ENCODE measurements around the gene NR3C2.

The NR3C2 gene

DNA sequence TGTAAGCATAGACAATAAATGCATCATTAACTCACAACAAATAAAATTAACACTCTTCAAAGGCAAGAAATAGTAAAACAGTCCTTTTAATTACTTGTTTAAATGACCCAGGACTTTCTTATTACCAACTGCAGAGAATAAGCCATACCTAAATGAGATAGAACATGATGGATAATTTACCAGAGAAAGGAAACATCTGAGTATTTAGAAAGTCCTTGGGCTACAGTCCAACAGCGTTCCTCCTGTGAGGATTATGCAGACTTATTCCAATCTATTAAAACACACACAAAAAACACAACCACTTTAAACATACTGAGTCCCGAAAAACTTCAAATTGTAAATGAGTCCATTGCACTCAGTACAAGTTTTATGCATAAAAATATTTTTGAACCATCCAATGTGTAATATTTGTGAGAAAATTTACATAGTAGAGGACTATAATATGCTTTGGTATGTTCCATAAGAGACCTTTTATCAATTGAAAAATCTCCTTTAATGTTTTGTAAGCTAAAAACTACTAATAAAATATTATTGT is 129.2 kb downstream of the NR3C2 start:
- no peak for DNase-seq

DNA sequence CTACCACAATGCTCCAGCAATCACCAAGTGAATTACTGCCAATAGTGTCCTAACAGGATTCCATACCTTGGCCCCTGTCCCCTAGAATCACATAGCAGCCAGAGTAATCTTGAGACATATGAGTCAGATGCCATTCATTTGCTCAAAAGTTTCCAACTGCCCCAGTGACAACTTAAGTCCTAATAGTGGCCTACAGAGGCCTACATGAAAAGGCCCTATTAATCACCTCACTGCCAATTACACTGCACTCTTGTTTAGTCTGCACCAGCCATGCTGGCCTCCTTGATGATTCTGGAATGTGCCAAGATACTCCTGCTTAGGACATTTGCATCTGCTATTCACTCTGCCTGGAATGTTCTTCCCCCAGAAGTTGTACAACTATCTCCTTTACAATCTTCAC is 130.7 kb downstream of the NR3C2 start:
- no peak for DNase-seq

DNA sequence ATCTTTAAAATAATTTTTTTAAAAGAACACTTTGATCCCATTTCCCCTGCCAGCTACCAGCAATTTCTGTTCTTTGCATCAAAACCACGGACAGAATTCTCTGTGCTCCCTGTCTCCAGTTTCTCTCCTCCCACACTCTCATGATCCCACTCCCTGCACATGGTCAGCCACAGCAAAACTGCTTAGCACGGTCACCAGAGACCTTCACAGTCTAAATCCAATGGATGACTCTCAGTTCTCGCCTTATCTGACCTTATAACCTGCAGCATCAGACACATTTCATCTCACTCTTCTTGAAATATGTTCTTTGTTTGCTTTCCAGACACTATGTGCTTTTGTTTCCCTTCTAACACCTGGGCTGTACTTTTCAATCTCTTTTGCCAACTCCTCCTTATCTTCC is 131.5 kb downstream of the NR3C2 start:
- no peak for DNase-seq

DNA sequence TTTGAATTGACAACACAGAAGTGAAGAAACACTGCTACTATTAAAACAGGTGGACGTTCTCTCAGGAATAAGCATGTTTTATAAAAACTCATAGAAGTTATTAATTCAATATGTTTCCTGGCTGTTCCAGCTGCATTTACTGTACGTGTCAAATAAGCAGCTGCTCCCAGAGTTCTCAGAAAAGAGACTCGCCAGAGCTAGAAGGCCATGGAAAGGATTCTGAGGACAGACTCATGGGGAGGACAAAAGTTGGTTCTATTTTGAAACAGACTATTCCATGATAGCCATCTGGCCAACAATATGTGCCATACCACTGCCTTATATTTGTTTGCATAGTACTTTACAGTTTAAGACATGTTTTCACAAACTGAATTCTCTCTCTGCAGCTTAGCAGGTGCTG is 136.5 kb downstream of the NR3C2 start:
- no peak for DNase-seq

DNA sequence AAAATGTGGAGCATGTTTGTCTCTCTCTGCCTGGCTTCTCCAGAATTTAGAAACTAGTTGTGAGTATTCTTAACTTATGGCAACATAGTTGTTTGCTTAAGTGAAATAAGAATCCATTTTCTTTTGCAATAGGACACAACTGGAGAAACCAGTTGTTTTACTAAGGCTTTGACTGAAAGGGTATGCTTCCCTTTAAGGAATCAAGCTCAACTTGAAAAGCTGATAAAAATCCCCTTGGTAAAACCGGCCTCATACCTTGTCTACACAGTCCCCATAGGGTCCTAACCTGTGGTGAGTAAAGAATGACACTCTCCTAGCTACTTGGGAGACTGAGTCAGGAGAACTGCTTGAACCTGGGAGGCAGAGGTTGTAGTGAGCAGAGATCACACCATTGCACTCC is 139.8 kb downstream of the NR3C2 start:
- no peak for DNase-seq

DNA sequence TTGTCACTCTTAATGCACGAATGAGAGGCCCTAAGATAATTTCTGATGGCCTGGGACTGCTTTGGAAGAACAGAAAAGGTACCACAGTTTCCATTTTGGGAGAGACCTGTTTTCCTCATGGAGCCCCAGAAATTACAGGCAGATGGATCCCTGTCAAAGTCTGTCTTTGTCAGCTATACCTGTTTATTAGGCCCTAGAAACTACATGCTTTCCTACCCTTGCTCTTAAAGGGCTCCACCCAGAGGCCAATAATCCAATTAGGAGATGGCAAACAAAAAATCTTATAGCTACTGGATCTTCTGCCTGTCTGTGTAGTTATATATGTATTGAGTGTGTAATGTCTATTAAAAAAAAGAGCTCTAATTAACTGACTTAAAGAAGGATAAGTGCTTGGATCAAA is 141.3 kb downstream of the NR3C2 start:
- no peak for DNase-seq

DNA sequence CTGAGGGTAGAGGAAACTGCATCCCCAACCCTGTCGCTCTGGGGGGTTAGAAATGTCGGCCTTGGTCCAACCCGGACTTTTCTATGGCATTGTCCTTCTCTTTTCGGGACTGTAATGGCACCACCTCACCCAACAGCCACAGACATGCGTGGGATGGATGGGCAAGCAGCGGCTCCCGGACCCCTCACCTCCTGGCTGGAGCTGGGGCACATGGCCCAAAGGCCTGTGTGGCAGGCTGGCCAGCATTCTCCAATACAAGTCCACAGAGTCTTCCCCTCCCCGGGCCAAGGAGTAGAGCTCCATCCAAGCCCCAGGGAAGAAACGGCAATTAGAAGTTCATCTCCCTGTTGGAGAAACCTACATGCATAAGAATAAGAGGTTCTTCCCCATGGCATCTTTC is 142.9 kb downstream of the NR3C2 start:
- DNase-seq, result no peak

DNA sequence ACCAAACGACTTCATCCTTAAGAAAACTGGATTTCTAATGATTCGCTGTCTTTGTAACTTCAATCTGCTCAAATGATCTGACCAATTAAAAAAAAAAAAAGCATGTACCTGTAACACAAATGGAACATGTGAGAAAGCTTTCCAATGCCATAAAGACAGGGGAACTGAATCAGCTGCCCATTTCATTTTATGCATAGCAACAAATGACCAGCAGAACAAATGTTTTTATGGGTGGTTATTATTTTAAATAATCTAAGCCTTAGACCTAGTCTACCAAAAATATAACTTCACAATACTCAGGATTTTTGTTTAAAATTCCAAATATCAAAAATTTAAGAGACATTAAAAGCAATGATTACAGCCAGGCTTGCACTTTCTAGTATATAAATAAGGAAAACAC is 145.7 kb downstream of the NR3C2 start:
- no peak for DNase-seq

DNA sequence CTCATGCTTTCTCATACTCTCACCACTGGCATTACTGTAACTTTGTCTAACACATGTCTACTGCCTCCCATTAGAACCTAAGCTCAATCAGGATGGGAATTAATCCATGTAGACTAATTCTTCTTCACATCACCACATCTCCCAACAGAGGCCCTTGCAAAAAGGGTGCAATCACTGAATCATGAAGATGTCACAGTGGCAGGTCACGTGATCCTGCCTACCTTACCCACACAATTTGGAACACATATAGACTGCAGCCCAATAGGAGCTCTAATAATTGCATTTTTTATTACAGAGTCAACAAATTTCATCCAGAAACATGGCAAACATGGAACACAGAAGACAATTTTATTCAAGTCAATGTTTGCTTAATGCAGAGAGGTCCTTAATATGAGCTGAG is 146.6 kb downstream of the NR3C2 start:
- DNase-seq, result no peak

DNA sequence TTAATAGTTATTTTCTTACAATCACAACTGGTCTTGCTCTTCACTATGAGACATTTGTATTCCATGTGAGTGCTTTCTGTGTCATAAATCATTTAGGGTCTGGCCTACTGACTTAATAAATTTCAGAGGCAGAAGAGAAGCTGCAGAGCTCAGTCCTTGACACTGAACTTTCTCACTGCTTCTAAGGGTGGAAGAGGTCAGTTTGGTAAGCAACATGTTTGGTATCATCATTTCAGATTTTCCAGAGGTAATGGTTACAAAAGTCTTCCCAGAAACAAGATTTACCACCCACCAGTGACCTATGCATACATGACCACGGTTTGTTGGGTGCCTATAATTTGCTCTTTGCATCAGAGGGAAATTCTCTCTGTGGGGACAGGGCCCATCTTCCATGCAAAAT is 148.6 kb downstream of the NR3C2 start:
- DNase-seq, result no peak

DNA sequence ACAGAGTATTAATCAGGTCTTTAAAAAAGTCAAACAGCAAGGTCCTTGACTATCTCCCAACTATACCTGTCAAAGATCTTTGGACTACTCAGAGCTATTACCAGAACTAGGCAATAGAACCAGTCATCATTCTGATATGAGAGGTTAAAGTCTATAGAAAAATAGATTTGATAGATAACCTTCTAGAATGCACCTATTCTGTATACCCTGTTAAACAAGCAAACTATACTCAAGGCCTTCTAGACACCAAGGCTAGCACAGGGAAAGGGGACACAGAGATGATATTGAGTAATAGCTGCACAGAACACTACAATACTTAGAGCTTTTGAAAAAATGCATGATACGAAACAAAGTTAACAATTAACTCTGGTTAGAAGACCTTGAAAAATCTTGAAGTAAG is 149.5 kb downstream of the NR3C2 start:
- no peak for DNase-seq

DNA sequence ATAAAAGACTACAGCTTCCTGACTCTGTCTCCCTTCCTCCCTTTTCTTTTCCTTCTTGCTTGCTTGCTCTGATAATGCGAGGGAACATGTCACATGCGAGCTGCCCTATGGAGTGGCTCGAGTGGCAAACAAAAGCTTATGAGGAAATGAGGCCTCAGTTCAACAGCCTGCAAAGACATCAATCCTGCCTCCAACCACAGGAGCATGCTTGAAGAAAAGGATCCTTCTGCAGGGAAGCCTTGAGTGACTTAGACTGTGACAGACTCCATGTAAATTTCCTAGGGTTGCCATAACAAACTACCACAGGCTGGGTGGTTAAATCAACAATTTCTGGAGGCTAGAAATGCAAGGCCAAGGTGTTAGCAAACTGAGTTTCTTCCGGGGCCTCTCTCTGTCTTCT is 152.5 kb downstream of the NR3C2 start:
- DNase-seq, result no peak

DNA sequence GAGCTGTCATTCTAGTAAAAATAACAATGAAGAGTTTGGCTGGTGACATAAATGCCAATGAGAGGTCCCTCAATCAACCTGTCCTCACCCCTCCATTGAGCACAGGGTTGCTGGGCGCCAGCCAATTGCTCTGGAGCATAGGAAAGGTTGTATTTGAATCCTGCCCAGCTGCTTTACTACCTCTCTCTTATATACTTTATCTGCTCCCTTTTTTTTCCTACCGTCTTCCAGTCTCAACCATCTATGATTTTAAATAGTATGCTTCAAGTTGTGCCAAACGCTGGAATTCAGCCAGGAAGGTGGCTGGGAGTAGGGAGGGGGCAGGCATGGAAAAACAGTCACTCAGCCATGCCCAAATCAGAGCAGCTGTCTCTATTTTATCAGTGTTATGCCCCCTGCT is 153.8 kb downstream of the NR3C2 start:
- no peak for DNase-seq

DNA sequence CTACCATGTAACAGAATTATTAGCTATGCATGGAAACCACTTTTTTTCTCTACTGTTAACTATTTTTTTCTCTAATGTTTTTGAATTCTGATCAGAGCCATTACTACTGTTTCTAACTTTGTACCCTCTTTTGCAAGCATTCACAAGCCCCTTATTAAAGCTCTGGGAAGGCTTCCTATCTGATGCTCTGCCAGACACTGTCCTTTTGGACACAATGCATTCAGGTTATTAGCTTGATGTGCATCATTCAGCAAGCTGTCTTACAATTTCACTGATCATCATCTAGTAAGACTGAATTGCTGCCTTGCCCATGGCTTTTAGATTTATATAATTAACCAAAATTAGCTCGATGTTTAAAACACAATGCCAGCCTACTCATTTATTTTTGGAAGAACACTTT is 155.1 kb downstream of the NR3C2 start:
- DNase-seq, result peak in 1 of 56 donors; percentile 9

DNA sequence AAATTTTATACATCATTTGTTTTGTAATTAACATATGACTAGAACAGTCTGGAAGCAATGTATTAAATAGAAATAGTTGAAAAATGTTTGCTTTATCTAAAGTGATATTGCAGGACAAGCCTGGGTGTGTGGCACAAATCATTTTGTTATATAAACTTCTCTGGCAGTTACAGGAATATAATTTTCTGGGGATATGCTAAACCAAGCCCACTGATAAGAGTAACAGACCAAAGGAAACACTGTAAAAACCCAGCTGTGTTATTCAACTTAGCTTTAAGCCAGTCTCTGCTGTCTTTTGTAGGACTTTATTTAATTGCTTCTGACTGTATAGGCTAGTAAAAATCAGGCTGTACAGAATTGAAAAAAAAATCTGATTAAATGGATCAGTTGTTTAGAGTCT is 156.2 kb downstream of the NR3C2 start:
- no peak for DNase-seq

DNA sequence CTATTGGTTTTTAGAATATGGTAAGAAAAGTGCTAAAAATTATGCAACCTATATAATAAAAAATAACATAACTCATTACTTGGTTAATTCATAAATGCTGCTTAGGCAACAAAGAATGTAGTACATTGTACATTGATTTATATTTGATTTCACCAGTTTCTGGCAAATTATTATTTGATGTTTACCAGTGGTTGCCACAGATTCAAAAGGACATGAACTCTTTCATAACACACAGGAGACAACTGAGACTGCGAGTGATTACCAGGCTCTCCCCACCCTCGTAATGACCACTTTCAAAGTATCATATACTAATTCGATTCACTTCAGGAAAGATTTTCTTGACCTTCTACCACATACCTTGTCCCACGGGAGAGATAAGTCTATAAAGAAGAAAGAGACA is 158.5 kb downstream of the NR3C2 start:
- DNase-seq, result no peak

DNA sequence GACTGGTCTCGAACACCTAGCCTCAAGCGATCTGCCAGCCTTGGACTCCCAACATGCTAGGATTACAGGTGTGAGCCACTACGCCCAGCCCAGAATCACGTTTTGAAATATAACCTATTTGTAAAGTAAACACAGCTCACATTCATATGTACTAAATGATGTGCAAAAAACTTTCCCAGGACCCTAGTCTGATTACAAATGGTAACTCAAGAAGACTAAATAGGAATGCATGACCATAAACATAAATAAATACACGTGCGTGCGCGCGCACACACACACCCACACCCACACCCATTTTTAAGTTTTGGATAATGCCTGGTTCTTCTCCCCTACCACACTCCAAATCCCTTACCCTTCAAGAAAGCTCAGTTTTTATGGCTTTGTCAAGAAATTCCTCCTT is 163.9 kb downstream of the NR3C2 start:
- DNase-seq, result no peak

DNA sequence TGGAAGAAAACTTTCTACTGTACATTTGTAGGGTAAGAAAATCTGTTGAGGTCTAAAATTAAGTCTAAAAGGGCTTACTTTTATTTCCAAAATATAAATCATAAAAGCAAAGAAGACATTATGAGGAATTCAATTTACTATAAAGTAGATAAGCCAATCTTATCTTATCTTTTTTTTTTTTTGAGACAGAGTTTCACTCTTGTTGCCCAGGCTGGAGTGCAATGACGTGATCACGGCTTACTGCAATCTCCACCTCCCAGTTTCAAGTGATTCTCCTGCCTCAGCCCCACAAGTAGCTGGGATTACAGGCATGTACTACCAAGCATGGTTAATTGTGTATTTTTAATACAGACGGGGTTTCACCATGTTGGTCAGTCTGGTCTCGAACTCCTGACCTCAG is 166.9 kb downstream of the NR3C2 start:
- DNase-seq, result no peak

DNA sequence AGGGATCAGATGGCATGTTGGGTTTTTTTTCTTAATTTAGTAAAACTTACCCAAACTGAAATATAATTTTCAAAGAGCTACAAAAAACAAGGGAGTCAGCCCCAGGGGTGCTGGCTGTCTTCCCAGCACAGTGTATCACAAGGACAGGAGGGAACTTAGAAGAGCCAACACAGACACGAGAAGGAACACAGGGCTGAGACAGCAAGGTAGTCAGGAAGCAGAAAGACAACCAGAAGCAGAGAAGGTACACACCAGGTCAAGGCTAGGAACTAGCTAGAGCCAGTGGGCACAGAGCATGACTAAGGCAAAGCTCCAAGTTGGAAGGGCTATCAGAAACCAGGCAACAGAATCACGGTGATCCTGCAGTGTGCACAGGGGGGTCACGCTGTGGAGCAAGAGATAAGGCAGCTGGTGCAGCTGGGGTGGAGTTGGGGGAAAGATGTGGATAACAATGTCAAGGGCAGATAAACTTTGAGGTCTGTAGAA is 168.7 kb downstream of the NR3C2 start:
- no peak for DNase-seq

DNA sequence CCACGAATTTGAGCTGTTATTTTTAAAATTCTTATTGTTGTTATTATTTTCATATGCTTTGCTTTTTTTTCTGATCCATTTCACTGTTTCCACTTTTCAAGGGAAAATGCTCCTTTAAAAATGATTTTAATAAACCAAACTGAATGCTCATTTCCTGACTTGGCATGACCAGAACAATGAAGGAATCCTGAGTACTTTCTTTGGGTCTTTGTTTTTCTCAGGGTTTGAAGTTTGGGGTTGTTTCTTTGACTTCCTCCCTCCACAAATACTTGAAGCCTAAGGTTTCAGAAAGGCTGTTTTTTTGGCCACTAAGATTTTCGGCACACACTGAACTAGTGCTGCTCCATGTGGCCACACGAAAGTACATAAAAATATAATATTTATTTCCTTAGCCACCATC is 171.0 kb downstream of the NR3C2 start:
- no peak for DNase-seq

DNA sequence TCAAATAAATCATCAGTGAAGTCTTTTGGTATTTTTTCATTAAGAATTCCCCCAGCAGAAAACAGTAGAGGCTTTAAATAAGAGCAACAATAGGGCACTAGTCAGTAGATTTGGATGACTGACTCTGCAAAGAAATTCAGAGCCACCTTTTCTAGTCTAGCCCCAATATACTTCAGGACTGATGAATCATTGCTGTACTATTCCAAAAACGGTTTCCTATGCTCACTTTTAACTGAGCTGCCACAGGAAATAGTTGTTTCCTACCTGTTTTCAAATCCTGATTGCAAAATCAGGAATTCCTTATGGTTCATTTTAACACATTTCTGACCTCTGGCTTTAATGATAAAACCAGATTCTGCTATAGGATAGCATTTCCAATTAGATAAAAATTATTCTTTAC is 171.6 kb downstream of the NR3C2 start:
- DNase-seq, result no peak

DNA sequence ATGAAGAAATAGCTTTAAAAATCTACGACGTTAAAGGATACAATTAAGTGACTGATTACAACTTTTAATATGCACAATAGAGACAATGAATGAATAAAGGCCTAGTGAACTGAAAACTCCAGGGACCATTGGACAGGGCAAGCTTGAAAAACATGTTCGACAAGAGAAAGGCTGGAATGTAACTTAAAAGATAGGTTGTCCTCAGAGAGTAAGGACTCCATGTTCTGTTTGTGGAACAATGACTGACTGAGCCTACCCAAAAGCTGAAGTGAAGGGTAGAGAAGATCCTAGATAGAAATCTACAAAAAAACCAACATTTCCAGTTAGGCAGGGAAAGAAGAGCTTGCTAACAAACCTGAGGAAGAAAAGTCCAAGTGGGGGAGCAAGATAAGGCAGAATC is 173.4 kb downstream of the NR3C2 start:
- DNase-seq, result no peak

DNA sequence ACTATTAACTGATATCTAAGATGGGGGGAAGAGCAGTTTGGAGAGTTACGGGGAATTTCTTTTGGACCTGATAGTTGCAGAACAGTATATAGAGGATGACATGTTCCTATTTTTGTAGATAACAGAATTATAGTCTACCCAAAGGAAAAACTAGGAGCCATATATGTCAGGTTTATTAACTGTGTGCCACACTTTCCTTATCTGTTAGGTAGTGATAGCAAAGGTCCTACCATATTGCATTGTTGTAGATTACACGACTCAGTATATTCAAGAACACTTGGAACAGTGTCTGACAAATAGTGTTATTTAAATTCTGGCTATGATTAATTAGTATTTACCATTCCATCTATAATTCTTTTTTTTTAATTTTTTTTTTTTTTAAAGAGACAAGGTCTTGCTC is 175.3 kb downstream of the NR3C2 start:
- DNase-seq, result no peak

DNA sequence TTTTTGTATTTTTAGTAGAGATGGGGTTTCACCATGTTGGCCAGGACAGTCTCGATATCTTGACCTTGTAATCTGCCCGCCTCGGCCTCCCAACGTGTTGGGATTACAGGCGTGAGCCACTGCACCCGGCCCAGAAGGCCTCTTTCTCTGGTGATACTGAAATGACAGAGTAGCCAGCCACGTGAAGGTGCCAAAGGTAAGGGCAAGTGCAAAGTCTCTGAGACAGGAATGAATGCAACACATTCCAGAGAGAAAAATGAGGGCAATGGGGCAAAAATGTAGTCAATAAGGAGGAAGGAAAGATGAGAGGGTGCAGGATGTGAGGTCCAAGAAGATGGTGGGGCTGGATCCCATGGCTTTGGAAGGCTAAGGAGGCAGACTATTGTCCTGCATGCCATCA is 176.0 kb downstream of the NR3C2 start:
- no peak for DNase-seq

DNA sequence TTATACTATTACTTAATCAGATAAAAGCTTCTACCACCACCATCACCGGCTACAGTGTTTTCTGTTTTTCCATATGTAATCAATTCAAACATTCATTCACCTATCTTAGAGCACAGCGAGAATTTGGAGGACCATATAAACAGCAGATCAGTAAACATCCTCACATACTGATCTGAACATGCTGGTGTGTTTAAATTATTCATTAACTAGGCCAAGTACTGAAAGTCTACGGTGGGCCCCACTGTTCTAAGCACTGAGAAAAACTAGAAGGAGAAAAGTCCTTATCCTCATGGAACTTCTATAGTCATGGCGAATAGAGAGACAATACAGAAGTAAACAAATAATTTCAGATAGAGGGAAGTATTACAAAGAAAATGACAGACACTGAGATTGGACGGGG is 176.6 kb downstream of the NR3C2 start:
- no peak for DNase-seq
